Esophagus mucosa (tissue), 1 donor: ENCODE measurements around the gene GPR68. TPM values are rescaled to one million over a fixed set of nuclear protein-coding genes. Genes with fewer than 3 reads are reported as not detected.
A peak's percentile ranks its signal among the peaks of the same experiment; 100 is the strongest.
"Not testable (repeated sequence)": the region's sequence is repeated elsewhere in the genome, so short reads cannot be mapped to it uniquely, and the experiment has no call there.

ENCODE experiments used
- ATAC-seq: fragments of 200-7000 bp; cut with Tn5 transposase; one replicate; pipeline ENCODE4 v1.9.1; 2020
- total RNA-seq: library from RNA; stranded (reverse); gene quantifications from one replicate; pipeline ENCODE4 v1.2.4, GENCODE V29; 2023
- donor health status: DM: yes; HTN: yes; CAD: no.

Gene GPR68
- total RNA-seq, 1 donor from 2014 or later = 11.6 TPM

DNA sequence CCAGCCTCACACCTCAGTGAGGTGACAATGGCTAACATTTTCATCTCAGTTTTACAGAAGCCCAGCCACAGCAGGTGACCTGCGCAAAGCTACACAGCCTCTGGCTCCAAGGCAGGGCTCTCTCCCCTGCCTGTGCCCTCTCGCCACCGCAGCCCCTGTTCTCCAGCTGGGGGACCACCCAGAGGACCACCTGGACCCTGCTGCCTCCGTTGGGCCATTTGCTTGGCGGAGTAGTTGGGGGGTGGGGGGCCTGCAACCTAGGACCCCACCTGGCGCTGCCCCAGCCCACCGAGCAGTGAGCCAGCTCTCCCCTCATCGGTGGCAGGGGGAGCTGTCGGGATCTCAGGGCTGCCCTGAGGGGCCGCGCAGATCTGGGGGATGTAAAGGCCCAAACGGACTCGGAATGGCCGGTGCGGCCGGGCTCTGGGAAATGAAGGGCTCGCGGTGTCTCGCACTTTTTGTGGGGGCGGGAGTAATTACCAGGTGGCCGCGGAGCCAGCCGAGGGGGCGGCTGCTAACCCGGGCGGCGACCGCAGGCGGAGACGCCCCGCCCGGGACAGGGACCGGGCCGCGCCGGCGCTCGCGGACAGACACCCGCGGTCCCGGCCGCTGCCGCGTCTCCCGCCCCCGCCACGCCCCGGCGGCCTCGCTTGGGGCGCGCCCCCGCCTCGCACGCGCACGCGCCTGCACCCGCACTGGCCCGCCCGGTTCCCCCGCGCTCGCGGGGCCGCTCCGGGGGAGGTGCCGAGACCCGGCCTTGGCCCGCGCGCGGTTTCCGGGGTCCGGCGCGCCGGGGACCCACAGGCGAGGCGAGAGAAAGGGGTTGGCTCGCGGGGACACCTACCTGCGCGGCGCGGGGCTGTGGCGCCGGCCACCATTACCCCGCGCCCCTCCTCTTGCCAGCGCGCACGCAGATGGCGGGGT lies 8.6 kb upstream of the GPR68 start:
- peak; percentile 66 for ATAC-seq

- no peak for ATAC-seq
These were observed 6.4 kb upstream of the GPR68 start for GRCh38 chr14:91250912-91251311.

DNA sequence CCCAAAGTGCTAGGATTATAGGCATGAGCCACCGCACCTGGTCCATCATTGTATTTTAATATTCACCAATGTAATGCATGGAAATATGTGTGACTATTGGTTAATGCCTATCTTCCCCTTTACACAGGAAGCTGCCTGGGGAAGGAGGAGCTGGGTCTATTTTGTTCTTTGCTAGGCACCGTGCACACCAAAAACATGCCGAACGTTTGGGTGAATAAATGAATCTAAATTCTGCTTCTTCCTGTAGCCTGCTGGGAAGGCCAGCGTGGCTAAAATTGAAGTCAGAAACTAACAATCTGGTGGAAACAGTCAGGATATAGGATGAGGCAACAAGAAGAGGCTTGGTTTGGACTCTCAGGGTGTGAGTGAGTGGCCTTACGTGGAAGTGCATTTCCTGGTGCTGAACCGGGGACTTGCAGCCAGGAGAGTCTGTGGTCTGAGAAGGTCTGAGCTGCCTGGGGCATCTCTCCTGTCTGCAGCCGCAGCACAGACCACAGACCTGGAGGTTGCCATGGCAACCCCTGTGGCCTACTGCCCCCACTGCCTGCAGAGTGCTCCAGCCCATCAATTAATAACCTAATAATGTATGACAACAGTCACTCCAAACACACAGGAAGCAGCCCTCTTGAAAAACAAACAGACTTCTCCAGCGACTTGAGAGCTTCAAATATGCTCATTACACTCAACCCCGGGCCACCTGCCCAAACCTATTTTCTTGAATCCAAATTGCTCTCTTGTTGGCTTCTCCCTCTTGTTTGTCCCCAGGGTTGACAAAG lies 5.5 kb upstream of the GPR68 start:
- ATAC-seq = peak; percentile 11

GRCh38 chr14:91246051-91246852 lies 1.7 kb upstream of the GPR68 start:
- ATAC-seq = no peak

- not testable (repeated sequence) for ATAC-seq
These were observed 1.1 kb upstream of the GPR68 start for GRCh38 chr14:91245616-91246015.

DNA sequence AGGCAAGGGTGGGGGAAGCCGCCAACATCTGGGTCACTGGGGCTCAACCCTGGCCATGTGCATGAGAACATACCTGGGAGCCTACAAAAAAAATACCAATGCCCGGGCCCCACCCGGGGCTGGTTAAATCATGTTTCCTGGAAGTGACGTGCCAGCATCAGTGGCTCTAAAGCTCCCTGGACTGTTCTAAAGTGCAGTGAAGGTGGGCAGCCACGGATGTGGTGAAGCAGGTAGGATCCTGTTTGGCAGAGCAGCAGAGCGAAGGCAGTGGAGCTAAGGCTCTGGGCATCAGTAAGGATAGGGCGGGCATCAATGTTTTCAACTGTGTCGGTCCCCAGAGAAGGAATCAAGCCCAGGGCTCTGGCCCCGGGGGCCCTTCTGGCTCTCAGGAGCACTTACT lies 525 bp upstream of the GPR68 start:
- ATAC-seq = peak; percentile 36

DNA sequence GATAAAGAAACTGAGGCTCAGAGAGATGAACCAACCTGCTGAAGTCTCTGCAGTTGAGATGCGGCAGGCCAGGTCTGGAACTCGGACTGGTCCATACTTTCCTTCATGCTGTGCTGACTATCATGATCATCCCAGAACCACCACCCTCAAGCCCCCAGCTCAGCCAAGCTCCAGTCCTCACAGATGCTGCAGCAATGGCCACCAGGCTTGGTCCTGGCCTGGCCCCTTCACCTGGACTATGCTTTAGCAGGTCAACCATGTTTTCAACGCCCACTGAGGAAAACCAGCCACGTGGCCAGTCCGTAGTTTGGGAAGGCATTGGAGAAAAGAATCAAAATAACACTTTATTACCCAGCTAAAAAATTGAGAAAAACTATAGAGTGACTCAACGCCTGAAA lies 1.4 kb downstream of the GPR68 start:
- ATAC-seq = no peak

DNA sequence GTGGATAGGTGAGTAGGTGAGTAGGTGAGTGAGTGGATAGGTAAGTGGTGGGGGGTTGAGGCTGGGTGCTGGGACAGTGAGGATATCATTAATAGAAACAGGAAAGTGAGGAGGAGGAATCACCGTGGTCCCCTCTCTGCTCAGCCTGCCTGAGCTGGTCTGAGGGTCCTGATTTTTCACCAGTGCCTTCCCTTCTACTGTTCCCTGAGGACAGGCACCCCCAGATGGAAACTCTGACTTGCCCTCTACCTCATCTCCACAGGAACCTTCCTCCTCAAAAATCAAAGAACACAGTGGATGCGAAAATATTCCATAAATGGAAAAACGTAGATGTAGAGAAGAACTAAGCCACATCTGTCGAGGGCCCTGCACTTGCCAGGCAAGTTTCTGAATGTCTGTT lies 1.9 kb downstream of the GPR68 start:
- ATAC-seq = no peak

- ATAC-seq = no peak
These were observed 2.6 kb downstream of the GPR68 start for GRCh38 chr14:91241863-91242262.

- ATAC-seq = no peak
These were observed 5.8 kb downstream of the GPR68 start for GRCh38 chr14:91238661-91239060.

DNA sequence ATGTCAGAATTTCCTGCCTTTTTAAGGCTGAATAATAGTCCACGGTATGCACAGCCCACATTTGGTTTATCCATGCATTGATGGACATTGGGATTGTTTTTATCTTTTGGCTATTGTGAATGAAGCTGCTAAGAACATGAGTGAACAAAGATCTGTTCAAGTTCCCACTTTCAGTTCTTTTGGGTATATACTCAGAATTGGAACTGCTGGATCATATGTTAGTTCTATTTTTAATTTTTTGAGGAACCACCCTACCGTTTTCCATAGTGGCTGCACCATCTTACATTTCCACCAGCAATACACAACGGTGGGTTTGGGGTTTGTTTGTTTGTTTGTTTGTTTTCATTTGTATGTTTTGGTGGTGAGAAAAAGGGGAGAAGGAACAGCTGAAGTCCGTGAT lies 6.4 kb downstream of the GPR68 start:
- no peak for ATAC-seq

DNA sequence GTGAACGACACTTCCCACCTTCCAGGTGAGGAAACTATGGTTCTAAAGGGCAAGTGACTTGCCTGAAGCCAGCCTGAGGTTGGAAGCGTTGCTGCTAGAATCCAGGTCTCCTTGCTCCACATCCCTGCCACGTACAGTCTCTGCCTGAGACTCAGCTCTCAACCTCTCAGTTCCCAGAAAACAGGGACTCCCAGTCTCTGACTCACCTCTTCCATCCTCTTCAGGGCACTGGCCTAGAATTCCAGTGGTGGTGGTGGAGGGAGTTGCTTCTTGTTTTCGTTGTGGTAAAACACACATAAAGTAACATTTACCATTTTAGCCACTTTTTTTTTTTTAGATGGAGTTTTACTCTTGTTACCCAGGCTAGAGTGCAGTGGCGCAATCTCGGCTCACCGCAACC lies 7.3 kb downstream of the GPR68 start:
- ATAC-seq = no peak

DNA sequence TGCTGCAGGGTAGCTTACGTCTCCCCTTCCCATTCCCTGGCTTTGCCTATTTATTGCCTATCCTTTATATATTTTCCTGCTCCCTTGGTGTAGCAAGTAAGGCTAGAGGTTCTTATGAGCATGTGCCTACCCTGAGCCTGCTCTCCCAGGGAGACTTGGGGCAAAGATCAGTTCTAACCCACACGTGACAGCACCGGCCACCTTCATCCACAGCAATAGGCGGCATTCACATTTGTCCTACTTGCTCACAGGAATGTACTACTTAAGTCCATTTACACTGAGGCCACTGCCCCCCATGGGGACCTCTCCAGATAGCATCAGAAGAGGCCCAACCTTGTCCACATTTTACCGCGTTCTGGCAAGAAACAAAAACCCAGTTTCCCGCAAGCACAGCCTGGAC lies 8.7 kb downstream of the GPR68 start:
- ATAC-seq = no peak

GRCh38 chr14:91234791-91235114 lies 9.8 kb downstream of the GPR68 start:
- no peak for ATAC-seq

- no peak for ATAC-seq
These were observed 10.3 kb downstream of the GPR68 start for GRCh38 chr14:91233936-91234790.

DNA sequence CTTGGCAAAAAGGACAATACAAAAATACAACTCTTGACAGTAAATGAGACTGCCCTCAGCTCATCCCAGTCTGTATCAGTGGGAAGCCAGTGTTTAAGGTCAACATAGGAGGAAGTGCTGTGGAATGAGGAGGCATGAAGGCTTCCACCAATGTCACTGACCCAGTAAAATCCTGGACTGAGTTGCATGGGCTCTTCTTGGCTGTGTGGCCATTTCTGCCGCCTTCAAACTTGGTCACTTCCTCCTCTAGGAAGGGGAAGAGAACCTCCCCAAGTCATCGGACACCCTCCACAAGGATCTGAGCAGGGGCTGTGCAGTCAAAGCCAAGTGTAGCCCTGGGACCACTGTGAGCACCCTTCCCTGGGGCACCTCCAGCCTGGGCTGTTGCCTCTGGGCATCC lies 11.9 kb downstream of the GPR68 start:
- ATAC-seq = no peak

- ATAC-seq = no peak
These were observed 12.5 kb downstream of the GPR68 start for GRCh38 chr14:91232052-91232451.

DNA sequence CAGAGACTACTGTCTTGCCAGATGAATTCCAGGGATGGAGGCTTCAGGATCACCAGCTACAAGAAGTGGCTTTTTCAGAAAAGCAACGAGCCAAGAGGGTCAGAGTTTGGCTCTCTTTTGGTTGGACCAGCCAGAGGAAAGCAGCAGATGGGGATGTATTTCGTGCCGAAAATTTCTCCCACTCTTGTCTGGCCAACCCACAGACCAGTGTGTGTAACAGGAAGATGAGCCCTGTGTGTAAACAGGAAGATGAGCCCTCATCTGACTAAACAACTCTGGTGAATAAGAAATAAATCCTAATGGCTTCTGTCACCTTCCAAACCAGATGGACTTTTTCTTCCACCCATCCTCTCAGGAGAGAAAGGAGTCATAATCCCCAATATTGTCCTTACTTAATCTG lies 13.1 kb downstream of the GPR68 start:
- ATAC-seq = no peak

- no peak for ATAC-seq
These were observed 14.0 kb downstream of the GPR68 start for GRCh38 chr14:91230397-91231035.

DNA sequence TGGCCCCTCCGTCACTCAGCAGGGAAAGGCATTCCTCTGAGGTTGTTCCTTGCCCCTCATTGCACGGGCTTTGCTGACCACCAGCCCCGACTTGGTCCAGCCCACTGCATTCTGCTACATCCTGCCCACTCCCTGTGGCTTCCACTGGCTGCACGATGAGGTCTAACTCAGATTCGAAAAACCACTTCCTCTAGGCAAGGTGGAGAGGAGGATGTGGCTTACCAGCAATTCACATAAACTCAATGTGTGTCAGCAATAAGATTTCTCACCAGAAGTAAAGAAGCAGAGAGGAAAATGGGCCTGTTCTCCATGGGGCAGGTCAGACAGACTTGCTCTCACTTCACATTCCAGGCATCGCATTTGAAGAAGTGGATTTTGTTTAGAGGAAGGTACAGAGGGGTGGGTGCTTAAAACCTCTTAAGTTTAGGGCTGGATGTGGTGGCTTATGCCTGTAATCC lies 14.7 kb downstream of the GPR68 start:
- peak; percentile 29 for ATAC-seq

DNA sequence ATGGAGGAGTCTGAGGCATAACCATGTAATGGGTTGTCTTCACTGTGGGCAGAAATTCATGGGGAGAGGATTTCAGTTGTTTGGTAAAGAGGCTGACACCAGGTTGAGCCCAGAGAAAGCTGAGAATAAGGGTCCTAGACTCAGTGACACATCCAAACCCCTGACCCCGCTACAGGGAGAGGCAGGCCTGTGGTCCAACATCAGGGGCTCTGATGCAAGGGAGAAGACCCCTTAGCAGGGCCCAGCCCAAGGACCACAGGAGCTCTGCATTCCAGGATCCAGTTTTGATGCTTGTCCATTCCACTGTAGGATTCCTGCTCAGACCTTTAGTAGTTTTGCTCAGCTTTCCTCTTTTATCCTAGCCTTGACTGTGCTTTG lies 15.5 kb downstream of the GPR68 start:
- ATAC-seq = no peak
